Stimulated activated CD8-positive, alpha-beta memory T cell treated with anti-CD3 and anti-CD28 coated beads, Interleukin-7, amount 100 ng/mL, for 4 hours (primary cell): ENCODE measurements around the gene CCDC182.
A peak's percentile ranks its signal among the peaks of the same experiment; 100 is the strongest.

ENCODE experiments used
- DNase-seq, 2 donors: peaks; one replicate each; pipeline ENCODE4 v3.0.0-alpha.2; 2020; ENCODE audit warnings: low read depth in 2 of 2

The CCDC182 gene

GRCh38 chr17:57697891-57698711 is 47.0 kb downstream of the CCDC182 start:
- DNase-seq, result peak in 1 of 2 donors; percentile 40

GRCh38 chr17:57697197-57697596 is 47.9 kb downstream of the CCDC182 start:
- DNase-seq, result no peak

- no peak for DNase-seq
These were observed 49.0 kb downstream of the CCDC182 start for GRCh38 chr17:57696050-57696449.
